ENCODE data around the gene TNFAIP3. TPM values are rescaled to one million over a fixed set of nuclear protein-coding genes. Genes with fewer than 3 reads are reported as not detected.
"Not testable (repeated sequence)": the region's sequence is repeated elsewhere in the genome, so short reads cannot be mapped to it uniquely, and the experiment has no call there.

The TNFAIP3 gene
- total RNA-seq, 2 experiments from 2014 or later, result 3,816 to 3,885 TPM

GRCh38 chr6:137884149-137884909 lies 17.3 kb downstream of the TNFAIP3 start:
- Mint-ChIP-seq H3K4me1 (ENCODE audit: low read depth) (peaks cover 57% of the 10 kb centered on the region), H3K27me3 (peaks cover 8% of the 10 kb centered on the region), H3K36me3 (ENCODE audit: low read depth) (peaks cover 55% of the 10 kb centered on the region), H3K27ac (peak overlapping the region; percentile 95), H3K4me3 (peak overlapping the region; percentile 64), H3K9me3 (peaks cover 8% of the 10 kb centered on the region)
- POLR2A ChIA-PET, result interaction anchor here (0.8 to 6.5 kb wide), 3 partner anchors 9 to 73 kb away, joined by 3 to 55 read pairs (median 4); partner anchors contain the start of gene TNFAIP3
- Histone ChIP-seq H3K36me3 (ENCODE audit: insufficient read depth, low read length) (peaks cover 36% of the 10 kb centered on the region), H3K4me3 (ENCODE audit: low read length) (no peak overlapping the region), H3K27ac (ENCODE audit: low read depth in 1 of 2, low read length in 2 of 2) (peak overlapping the region in 1 of 2 donors; percentile 68), H3K4me1 (ENCODE audit: insufficient read depth, low read length) (peaks cover 38% of the 10 kb centered on the region), H3K27me3 (ENCODE audit: control insufficient read depth in 1 of 2, insufficient read depth in 2 of 2, low read length in 2 of 2) (no peaks in the 10 kb centered on the region), H3K9me3 (ENCODE audit: control insufficient read depth in 1 of 2, insufficient read depth in 1 of 2, low read length in 2 of 2) (no peaks in the 10 kb centered on the region)
- TF ChIP-seq CTCF (IDR thresholded peaks at IDR 0.05), result no peak
- CTCF ChIA-PET, result interaction anchor here (1.1 to 2.3 kb wide), 7 partner anchors 11 to 85 kb away, joined by 3 to 11 read pairs (median 3); partner anchors contain the start of gene TNFAIP3
- intact Hi-C loops (cut with DNase I, micrococcal nuclease), result loop anchor here in 1 of 2 experiments (5.0 kb wide), 3 partner anchors 43 to 223 kb away; partner anchors contain the start of gene PERP
- ATAC-seq (ENCODE audit: poor library complexity) (no peak), DNase-seq (peak in 1 of 14 experiments; percentile 56)

- intact Hi-C loops (cut with DNase I, micrococcal nuclease), result loop anchor here in 1 of 2 experiments (5.0 kb wide), 3 partner anchors 42 to 222 kb away; partner anchors contain the start of gene PERP
- H3K36me3 ChIP-seq (ENCODE audit: insufficient read depth, low read length), result peaks cover 30% of the 10 kb centered on the region
- ChIA-PET CTCF (interaction anchor here (1.1 to 2.3 kb wide), 6 partner anchors 11 to 60 kb away, joined by 3 to 11 read pairs (median 3); partner anchors contain the start of gene TNFAIP3), POLR2A (interaction anchor here (1.2 to 6.5 kb wide), 2 partner anchors 17 to 74 kb away, joined by 4 to 55 read pairs; partner anchors contain the start of gene TNFAIP3)
- H3K27me3 ChIP-seq (ENCODE audit: control insufficient read depth in 1 of 2, insufficient read depth in 2 of 2, low read length in 2 of 2); H3K9me3 ChIP-seq (ENCODE audit: control insufficient read depth in 1 of 2, insufficient read depth in 1 of 2, low read length in 2 of 2); H3K9me3 Mint-ChIP-seq; H3K27ac ChIP-seq (ENCODE audit: low read depth in 1 of 2, low read length in 2 of 2); H3K27me3 Mint-ChIP-seq; H3K4me3 ChIP-seq (ENCODE audit: low read length); ATAC-seq (ENCODE audit: poor library complexity): not testable (repeated sequence)
- H3K36me3 Mint-ChIP-seq (ENCODE audit: low read depth), result peaks cover 49% of the 10 kb centered on the region
- H3K4me3 Mint-ChIP-seq, result peak overlapping the region; percentile 8
- DNase-seq, result peak in 1 of 14 experiments; percentile 44
- peaks cover 34% of the 10 kb centered on the region for H3K4me1 ChIP-seq (ENCODE audit: insufficient read depth, low read length)
- peaks cover 53% of the 10 kb centered on the region for H3K4me1 Mint-ChIP-seq (ENCODE audit: low read depth)
- H3K27ac Mint-ChIP-seq, result peak overlapping the region; percentile 95
Measured at GRCh38 chr6:137884910-137885229, 17.8 kb downstream of the TNFAIP3 start.

- peaks cover 17% of the 10 kb centered on the region for H3K36me3 ChIP-seq (ENCODE audit: insufficient read depth, low read length)
- intact Hi-C loops (cut with DNase I, micrococcal nuclease); H3K9me3 ChIP-seq (ENCODE audit: control insufficient read depth in 1 of 2, insufficient read depth in 1 of 2, low read length in 2 of 2); DNase-seq; H3K4me3 ChIP-seq (ENCODE audit: low read length); H3K27me3 Mint-ChIP-seq; H3K4me3 Mint-ChIP-seq; H3K27ac ChIP-seq (ENCODE audit: low read depth in 1 of 2, low read length in 2 of 2); H3K27ac Mint-ChIP-seq; POLR2A ChIA-PET; H3K9me3 Mint-ChIP-seq; ATAC-seq (ENCODE audit: poor library complexity); H3K27me3 ChIP-seq (ENCODE audit: control insufficient read depth in 1 of 2, insufficient read depth in 2 of 2, low read length in 2 of 2): not testable (repeated sequence)
- Mint-ChIP-seq H3K36me3 (ENCODE audit: low read depth) (peaks cover 36% of the 10 kb centered on the region), H3K4me1 (ENCODE audit: low read depth) (peaks cover 40% of the 10 kb centered on the region)
- CTCF ChIA-PET, result interaction anchor here (1.6 kb wide), 1 partner anchor 13 kb away, joined by 3 read pairs; no protein-coding TSS in a partner anchor
- peaks cover 22% of the 10 kb centered on the region for H3K4me1 ChIP-seq (ENCODE audit: insufficient read depth, low read length)
Measured at GRCh38 chr6:137886226-137886625, 19.2 kb downstream of the TNFAIP3 start.

GRCh38 chr6:137890983-137891537 lies 24.0 kb downstream of the TNFAIP3 start:
- Mint-ChIP-seq H3K4me1 (ENCODE audit: low read depth) (peaks cover 5% of the 10 kb centered on the region), H3K27ac (no peak overlapping the region), H3K36me3 (ENCODE audit: low read depth) (no peaks in the 10 kb centered on the region), H3K4me3 (no peak overlapping the region), H3K9me3 (peaks cover 9% of the 10 kb centered on the region), H3K27me3 (no peaks in the 10 kb centered on the region)
- H3K27me3 ChIP-seq (ENCODE audit: control insufficient read depth in 1 of 2, insufficient read depth in 2 of 2, low read length in 2 of 2), result no peaks in the 10 kb centered on the region
- intact Hi-C loops (cut with DNase I, micrococcal nuclease), result no loop called here
- DNase-seq (no peak), ATAC-seq (ENCODE audit: poor library complexity) (no peak)
- ChIA-PET POLR2A (no interaction called here), CTCF (no interaction called here)
- H3K4me3 ChIP-seq (ENCODE audit: low read length), result no peak overlapping the region
- TF ChIP-seq CTCF (IDR thresholded peaks at IDR 0.05), result no peak
- H3K9me3 ChIP-seq (ENCODE audit: control insufficient read depth in 1 of 2, insufficient read depth in 1 of 2, low read length in 2 of 2), result no peaks in the 10 kb centered on the region
- H3K27ac ChIP-seq (ENCODE audit: low read depth in 1 of 2, low read length in 2 of 2), result no peak overlapping the region
- H3K4me1 ChIP-seq (ENCODE audit: insufficient read depth, low read length), result peaks cover 5% of the 10 kb centered on the region
- H3K36me3 ChIP-seq (ENCODE audit: insufficient read depth, low read length), result no peaks in the 10 kb centered on the region

Measured in CD4-positive, alpha-beta T cell (primary cell).